Mucosa of descending colon (tissue), 3 donors: ENCODE data around the gene ZNF324B. TPM values are rescaled to one million over a fixed set of nuclear protein-coding genes. Genes with fewer than 3 reads are reported as not detected.

Experiments used
- ATAC-seq: fragments of 200-7000 bp; cut with Tn5 transposase; one replicate; pipeline ENCODE4 v1.9.1; 2020; ENCODE audit warnings: mild to moderate bottlenecking, moderate library complexity
- DNase-seq, 3 donors: peaks; one replicate each; pipeline ENCODE4 v3.0.0-alpha.2; 2020
- H3K36me3 ChIP-seq: fragments of 200-600 bp; one replicate; pipeline ENCODE4 v1.8.0; 2021; ENCODE audit warnings: low read depth, mild to moderate bottlenecking
- H3K4me1 ChIP-seq: fragments of 200-600 bp; one replicate; pipeline ENCODE4 v1.8.0; 2021; ENCODE audit warnings: low read depth, mild to moderate bottlenecking
- H3K4me3 ChIP-seq: fragments of 200-600 bp; one replicate; pipeline ENCODE4 v1.8.0; 2021; ENCODE audit warnings: mild to moderate bottlenecking
- H3K9me3 ChIP-seq: fragments of 200-600 bp; one replicate; pipeline ENCODE4 v1.8.0; 2021; ENCODE audit warnings: mild to moderate bottlenecking
- CTCF ChIP-seq: fragments of 200-600 bp; IDR thresholded peaks from one replicate; pipeline ENCODE4 v1.8.0; 2022; ENCODE audit warnings: antibody characterized with exemption, mild to moderate bottlenecking
- intact Hi-C, 2 donors: fragments of 100-400 bp; cut with DNase I in 1 of 2; cut with micrococcal nuclease in 1 of 2; formaldehyde crosslinking; loops; one replicate each; pipeline versions ENCODE4 v1.11.0 to v1.11.1; 2022; cut with DNase I, micrococcal nuclease
- total RNA-seq, 3 donors: library from RNA; stranded (reverse); fragmentation: NEBNext Ultra II Directional in 2 of 3; extraction: Animal tissue kit (Norgen Biotek cat#: 25700) in 2 of 3; gene quantifications; one replicate each; pipeline versions ENCODE4 v1.2.1 to v1.2.4, GENCODE V29; 2021 to 2023
- donor health status: DM: no; HTN: no; CAD: no; lungs with moderate emphysema.
- donor health status: DM: no; HTN: no; CAD: no.
- donor health status: DM: no; HTN: yes; CAD: no.

The ZNF324B gene
- total RNA-seq, 3 donors from 2014 or later = 5.3 to 8.2 (median 6.8) TPM

- TF ChIP-seq CTCF = no peak
- intact Hi-C loops = no loop called here
- H3K4me3 ChIP-seq = no peak overlapping the region
- no peaks in the 10 kb centered on the region for H3K9me3 ChIP-seq
- ATAC-seq (no peak), DNase-seq (no peak)
- no peaks in the 10 kb centered on the region for H3K36me3 ChIP-seq
- no peaks in the 10 kb centered on the region for H3K4me1 ChIP-seq
Measured at GRCh38 chr19:58492265-58492664, 40.8 kb downstream of the ZNF324B start.

- no peak for TF ChIP-seq CTCF
- ATAC-seq = no peak
- Histone ChIP-seq H3K9me3 (no peaks in the 10 kb centered on the region), H3K4me1 (peaks cover 4% of the 10 kb centered on the region), H3K4me3 (no peak overlapping the region), H3K36me3 (no peaks in the 10 kb centered on the region)
- no peak for DNase-seq
- intact Hi-C loops = no loop called here
Measured at GRCh38 chr19:58497634-58498170, 46.3 kb downstream of the ZNF324B start.

- no peak for TF ChIP-seq CTCF
- intact Hi-C loops = no loop called here
- no peak overlapping the region for H3K4me3 ChIP-seq
- no peak for ATAC-seq
- no peaks in the 10 kb centered on the region for H3K9me3 ChIP-seq
- no peaks in the 10 kb centered on the region for H3K36me3 ChIP-seq
- H3K4me1 ChIP-seq = peaks cover 4% of the 10 kb centered on the region
- peak; percentile 36 to 65 (median 50) for DNase-seq
Measured at GRCh38 chr19:58498316-58499020, 47.0 kb downstream of the ZNF324B start.

GRCh38 chr19:58499021-58499927 lies 47.9 kb downstream of the ZNF324B start:
- peak; percentile 99 to 100 (median 99) for DNase-seq
- peak overlapping the region; percentile 19 for H3K4me3 ChIP-seq
- no peak for TF ChIP-seq CTCF
- ATAC-seq = peak; percentile 98
- no peaks in the 10 kb centered on the region for H3K36me3 ChIP-seq
- intact Hi-C loops = no loop called here
- H3K9me3 ChIP-seq = no peaks in the 10 kb centered on the region
- H3K4me1 ChIP-seq = peaks cover 4% of the 10 kb centered on the region

GRCh38 chr19:58500242-58500641 lies 48.8 kb downstream of the ZNF324B start:
- H3K4me1 ChIP-seq = peaks cover 4% of the 10 kb centered on the region
- H3K9me3 ChIP-seq = no peaks in the 10 kb centered on the region
- DNase-seq = peak in 1 of 3 donors; percentile 28
- no peak overlapping the region for H3K4me3 ChIP-seq
- ATAC-seq = no peak
- no peaks in the 10 kb centered on the region for H3K36me3 ChIP-seq
- no peak for TF ChIP-seq CTCF
- intact Hi-C loops = no loop called here

Other genes starting within 250 kb of the ZNF324B start
- gene ZNF544, start 222.7 kb upstream of the ZNF324B start, total RNA-seq = 10 to 100 TPM; 12.1 to 30.5 (median 27.6) TPM
- gene ZNF8, start 172.7 kb upstream of the ZNF324B start, total RNA-seq = 1 to 10 TPM; 3.6 to 7.9 (median 3.8) TPM
- 10 to 100 TPM; 25.0 to 31.7 (median 30.0) TPM for gene ERVK3-1, start 146.2 kb upstream of the ZNF324B start, total RNA-seq
- gene ZSCAN22, start 124.6 kb upstream of the ZNF324B start, total RNA-seq = 1 to 10 TPM; 2.4 to 5.4 (median 3.2) TPM
- gene A1BG, start 98.1 kb upstream of the ZNF324B start, total RNA-seq = 1 to 10 TPM; 2.0 to 3.7 (median 2.7) TPM
- gene ZNF497, start 88.9 kb upstream of the ZNF324B start, total RNA-seq = 1 to 10 TPM; 1.1 to 1.9 (median 1.2) TPM
- 1 to 10 TPM; 1.5 to 3.3 (median 2.5) TPM for gene ZNF837, start 70.6 kb upstream of the ZNF324B start, total RNA-seq
- 100 to 1,000 TPM; 692 to 768 (median 754) TPM for gene RPS5, start 64.4 kb upstream of the ZNF324B start, total RNA-seq
- not detected for gene RNF225, start 56.0 kb upstream of the ZNF324B start, total RNA-seq
- gene ZNF584, start 43.0 kb upstream of the ZNF324B start, total RNA-seq = 10 to 100 TPM in 1 of 3 donors, 1 to 10 TPM in 2; 5.4 to 15.0 (median 6.9) TPM
- 1 to 10 TPM; 1.5 to 9.8 (median 5.6) TPM for gene ZNF132, start 11.5 kb upstream of the ZNF324B start, total RNA-seq
- gene ZNF324, start 15.5 kb downstream of the ZNF324B start, total RNA-seq = 10 to 100 TPM; 10.1 to 14.8 (median 12.9) TPM
- gene ZNF446, start 24.7 kb downstream of the ZNF324B start, total RNA-seq = 10 to 100 TPM in 2 of 3 donors, 1 to 10 TPM in 1; 9.4 to 12.6 (median 10.6) TPM
- 1 to 10 TPM; 1.6 to 7.1 (median 3.9) TPM for gene SLC27A5, start 60.4 kb downstream of the ZNF324B start, total RNA-seq
- gene ZBTB45, start 68.2 kb downstream of the ZNF324B start, total RNA-seq = 10 to 100 TPM; 12.1 to 16.7 (median 13.4) TPM
- 100 to 1,000 TPM; 180 to 308 (median 202) TPM for gene TRIM28, start 92.4 kb downstream of the ZNF324B start, total RNA-seq
- 100 to 1,000 TPM; 125 to 231 (median 195) TPM for gene CHMP2A, start 103.5 kb downstream of the ZNF324B start, total RNA-seq
- gene UBE2M, start 107.0 kb downstream of the ZNF324B start, total RNA-seq = 100 to 1,000 TPM in 1 of 3 donors, 10 to 100 TPM in 2; 49.4 to 101 (median 66.7) TPM
- gene MZF1, start 121.7 kb downstream of the ZNF324B start, total RNA-seq = 10 to 100 TPM; 30.4 to 43.3 (median 36.1) TPM